Adrenal gland (tissue), 5 donors: Measurements from ENCODE around the gene NPBWR2.

Source experiments
- POLR2A ChIP-seq, 2 donors: fragments of 450-650 bp; IDR thresholded peaks; one replicate each; pipeline ENCODE4 v1.6.1; 2017; ENCODE audit warnings: antibody characterized with exemption in 2 of 2, mild to moderate bottlenecking in 2 of 2, moderate library complexity in 1 of 2
- TF ChIP-seq, protein P1 (sequence below), 6 experiments: fragments of 450-650 bp in 4 of 6; fragments of 200-600 bp in 2 of 6; sonication (generic) in 1 of 6; IDR thresholded peaks; 1 replicate in 5 of 6; 2 replicates in 1 of 6; pipeline versions ENCODE4 v1.5.1 to v1.8.0; 2016 to 2021; ENCODE audit warnings: antibody characterized with exemption in 6 of 6, mild to moderate bottlenecking in 2 of 6, moderate library complexity in 1 of 6
- donor health status: DM: no; HTN: no; CAD: no.

DNA sequence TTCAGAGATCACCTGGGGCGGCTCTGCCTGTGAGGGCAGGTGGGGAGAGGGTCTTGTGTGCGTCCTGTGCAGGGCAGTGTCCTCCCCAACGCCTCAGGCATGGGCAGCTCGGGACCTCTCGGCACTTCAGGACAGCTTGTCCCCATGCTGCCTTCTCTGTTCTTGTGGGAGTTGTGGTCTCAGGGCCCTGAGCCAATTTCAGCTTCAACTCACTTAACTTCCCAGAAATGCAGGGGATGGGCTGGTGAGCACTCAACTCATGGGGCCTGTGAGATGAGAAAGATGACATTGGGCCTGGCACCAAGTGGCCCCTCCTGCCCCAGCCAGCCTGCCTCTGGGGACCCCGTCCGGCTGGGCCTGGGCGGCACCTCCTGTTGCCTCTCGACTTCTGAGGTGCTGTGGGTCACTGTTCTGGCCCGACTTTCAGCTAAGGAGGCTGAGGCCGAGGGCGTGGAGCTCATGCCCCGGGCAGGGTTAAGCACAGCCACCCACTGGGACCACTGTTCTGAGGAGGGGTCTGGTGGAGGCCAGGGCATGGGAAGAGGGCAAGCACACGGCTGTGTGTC, 34.8 kb downstream of the NPBWR2 start:
- TF ChIP-seq, protein P1, sequence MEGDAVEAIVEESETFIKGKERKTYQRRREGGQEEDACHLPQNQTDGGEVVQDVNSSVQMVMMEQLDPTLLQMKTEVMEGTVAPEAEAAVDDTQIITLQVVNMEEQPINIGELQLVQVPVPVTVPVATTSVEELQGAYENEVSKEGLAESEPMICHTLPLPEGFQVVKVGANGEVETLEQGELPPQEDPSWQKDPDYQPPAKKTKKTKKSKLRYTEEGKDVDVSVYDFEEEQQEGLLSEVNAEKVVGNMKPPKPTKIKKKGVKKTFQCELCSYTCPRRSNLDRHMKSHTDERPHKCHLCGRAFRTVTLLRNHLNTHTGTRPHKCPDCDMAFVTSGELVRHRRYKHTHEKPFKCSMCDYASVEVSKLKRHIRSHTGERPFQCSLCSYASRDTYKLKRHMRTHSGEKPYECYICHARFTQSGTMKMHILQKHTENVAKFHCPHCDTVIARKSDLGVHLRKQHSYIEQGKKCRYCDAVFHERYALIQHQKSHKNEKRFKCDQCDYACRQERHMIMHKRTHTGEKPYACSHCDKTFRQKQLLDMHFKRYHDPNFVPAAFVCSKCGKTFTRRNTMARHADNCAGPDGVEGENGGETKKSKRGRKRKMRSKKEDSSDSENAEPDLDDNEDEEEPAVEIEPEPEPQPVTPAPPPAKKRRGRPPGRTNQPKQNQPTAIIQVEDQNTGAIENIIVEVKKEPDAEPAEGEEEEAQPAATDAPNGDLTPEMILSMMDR (IDR thresholded peaks at IDR 0.05), result no peak
- TF ChIP-seq POLR2A (IDR thresholded peaks at IDR 0.05), result no peak
